Breast epithelium (tissue), 4 donors: Measurements from ENCODE around the gene CMTM5. TPM values are rescaled to one million over a fixed set of nuclear protein-coding genes. Genes with fewer than 3 reads are reported as not detected.
"Not testable (repeated sequence)": the region's sequence is repeated elsewhere in the genome, so short reads cannot be mapped to it uniquely, and the experiment has no call there.

Experiments used
- DNase-seq, 2 donors: peaks; one replicate each; pipeline ENCODE4 v3.0.0-alpha.2; 2019; ENCODE audit warnings: low spot score in 2 of 2
- H3K27ac ChIP-seq, 2 donors: fragments of 200-600 bp; sonication (generic) in 1 of 2; one replicate each; pipeline ENCODE4 v1.5.1; 2016 to 2019; ENCODE audit warnings: mild to moderate bottlenecking in 1 of 2
- H3K27me3 ChIP-seq, 2 donors: fragments of 200-600 bp; sonication (generic) in 1 of 2; one replicate each; pipeline versions ENCODE4 v1.5.1 to v1.6.0; 2017 to 2019; ENCODE audit warnings: control low read depth in 1 of 2, mild to moderate bottlenecking in 1 of 2
- H3K36me3 ChIP-seq: fragments of 200-600 bp; one replicate; pipeline ENCODE4 v1.5.1; 2019
- H3K4me1 ChIP-seq, 2 donors: fragments of 200-600 bp; sonication (generic); one replicate each; pipeline ENCODE4 v1.5.1; 2016 to 2019; ENCODE audit warnings: control low read depth in 1 of 2
- H3K4me3 ChIP-seq, 3 donors: fragments of 200-600 bp; sonication (generic); 1 replicate in 2 of 3; 2 replicates in 1 of 3; pipeline ENCODE4 v1.5.1; 2016 to 2019; ENCODE audit warnings: mild to moderate bottlenecking in 3 of 3, moderate library complexity in 2 of 3
- H3K9me3 ChIP-seq, 2 donors: fragments of 200-600 bp; sonication (generic) in 1 of 2; one replicate each; pipeline ENCODE4 v1.5.1; 2016 to 2019; ENCODE audit warnings: control low read depth in 1 of 2
- POLR2A ChIP-seq: fragments of 450-650 bp; IDR thresholded peaks from one replicate; pipeline ENCODE4 v1.6.1; 2016; ENCODE audit warnings: antibody characterized with exemption, mild to moderate bottlenecking, moderate library complexity
- POLR2AphosphoS5 ChIP-seq, 3 donors: sonication (generic); formaldehyde crosslinking; IDR thresholded peaks; one replicate each; pipeline ENCODE4 v1.6.1; 2017; ENCODE audit warnings: antibody characterized with exemption in 3 of 3
- intact Hi-C: fragments of 100-400 bp; cut with DNase I; formaldehyde crosslinking; loops from one replicate; pipeline ENCODE4 v1.15.1; 2023; ENCODE audit warnings: low total_unique reads
- total RNA-seq, 3 donors: library from RNA; depleted of rRNA; stranded (reverse); fragments of >200 nt; gene quantifications; one replicate each; pipeline ENCODE4 v1.1.0, GENCODE V29; 2016
- TF ChIP-seq, protein P1 (sequence below), 3 donors: fragments of 450-650 bp; IDR thresholded peaks; one replicate each; pipeline ENCODE4 v1.5.1; 2016 to 2017; ENCODE audit warnings: antibody characterized with exemption in 3 of 3, mild to moderate bottlenecking in 3 of 3, moderate library complexity in 3 of 3

CMTM5 gene
- total RNA-seq, 3 donors from 2014 or later: 0.64 to 0.88 TPM; not detected in 1

DNA sequence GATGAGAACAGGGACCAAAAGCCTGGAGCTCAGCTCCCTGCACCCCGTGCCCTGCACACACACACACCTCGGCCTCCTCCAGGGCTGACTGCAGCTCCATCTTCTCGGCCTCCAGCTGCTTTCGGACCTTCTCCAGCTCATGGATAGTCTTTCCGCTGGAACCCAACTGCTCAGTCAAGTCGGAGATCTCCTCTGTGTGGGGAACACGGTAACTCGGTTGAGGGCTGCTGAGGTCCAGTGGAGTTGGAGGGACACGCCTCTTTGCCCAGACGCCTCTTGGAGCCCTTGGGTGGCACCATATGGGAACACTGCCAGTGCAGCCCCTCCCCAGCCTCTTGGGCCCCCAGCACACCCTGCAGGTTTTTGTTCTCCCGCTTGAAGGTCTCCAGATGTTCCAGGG lies 40.0 kb downstream of the CMTM5 start:
- Histone ChIP-seq H3K27me3 (no peaks in the 10 kb centered on the region), H3K36me3 (no peaks in the 10 kb centered on the region), H3K9me3 (no peaks in the 10 kb centered on the region), H3K27ac (no peak overlapping the region), H3K4me3 (no peak overlapping the region), H3K4me1 (no peaks in the 10 kb centered on the region)
- no peak for DNase-seq
- TF ChIP-seq POLR2A (no peak), POLR2AphosphoS5 (IDR thresholded peaks at IDR 0.05) (no peak)
- TF ChIP-seq, protein P1, sequence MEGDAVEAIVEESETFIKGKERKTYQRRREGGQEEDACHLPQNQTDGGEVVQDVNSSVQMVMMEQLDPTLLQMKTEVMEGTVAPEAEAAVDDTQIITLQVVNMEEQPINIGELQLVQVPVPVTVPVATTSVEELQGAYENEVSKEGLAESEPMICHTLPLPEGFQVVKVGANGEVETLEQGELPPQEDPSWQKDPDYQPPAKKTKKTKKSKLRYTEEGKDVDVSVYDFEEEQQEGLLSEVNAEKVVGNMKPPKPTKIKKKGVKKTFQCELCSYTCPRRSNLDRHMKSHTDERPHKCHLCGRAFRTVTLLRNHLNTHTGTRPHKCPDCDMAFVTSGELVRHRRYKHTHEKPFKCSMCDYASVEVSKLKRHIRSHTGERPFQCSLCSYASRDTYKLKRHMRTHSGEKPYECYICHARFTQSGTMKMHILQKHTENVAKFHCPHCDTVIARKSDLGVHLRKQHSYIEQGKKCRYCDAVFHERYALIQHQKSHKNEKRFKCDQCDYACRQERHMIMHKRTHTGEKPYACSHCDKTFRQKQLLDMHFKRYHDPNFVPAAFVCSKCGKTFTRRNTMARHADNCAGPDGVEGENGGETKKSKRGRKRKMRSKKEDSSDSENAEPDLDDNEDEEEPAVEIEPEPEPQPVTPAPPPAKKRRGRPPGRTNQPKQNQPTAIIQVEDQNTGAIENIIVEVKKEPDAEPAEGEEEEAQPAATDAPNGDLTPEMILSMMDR (IDR thresholded peaks at IDR 0.05): no peak
- intact Hi-C loops: no loop called here

DNA sequence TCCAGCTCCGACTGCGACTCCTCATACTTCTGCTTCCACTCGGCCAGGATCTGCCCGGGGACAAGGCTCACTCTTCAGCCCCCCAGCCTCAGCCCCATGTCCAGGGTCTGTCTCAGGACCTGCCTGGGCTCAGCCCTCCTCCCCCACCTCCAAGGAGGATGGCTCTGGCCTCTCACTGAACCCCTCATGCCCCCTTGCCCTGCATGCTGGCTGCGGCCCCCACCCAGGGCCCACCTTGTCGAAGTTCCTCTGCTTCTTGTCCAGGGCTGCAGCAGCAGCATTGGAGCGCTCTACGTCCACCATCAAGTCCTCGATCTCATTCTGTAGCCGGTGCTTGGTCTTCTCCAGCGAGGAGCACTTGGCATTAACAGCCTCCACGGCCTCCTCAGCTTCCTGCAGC lies 40.4 kb downstream of the CMTM5 start:
- H3K4me3 ChIP-seq, H3K27me3 ChIP-seq, H3K36me3 ChIP-seq, DNase-seq, intact Hi-C loops, H3K27ac ChIP-seq, H3K9me3 ChIP-seq, H3K4me1 ChIP-seq: not testable (repeated sequence)

DNA sequence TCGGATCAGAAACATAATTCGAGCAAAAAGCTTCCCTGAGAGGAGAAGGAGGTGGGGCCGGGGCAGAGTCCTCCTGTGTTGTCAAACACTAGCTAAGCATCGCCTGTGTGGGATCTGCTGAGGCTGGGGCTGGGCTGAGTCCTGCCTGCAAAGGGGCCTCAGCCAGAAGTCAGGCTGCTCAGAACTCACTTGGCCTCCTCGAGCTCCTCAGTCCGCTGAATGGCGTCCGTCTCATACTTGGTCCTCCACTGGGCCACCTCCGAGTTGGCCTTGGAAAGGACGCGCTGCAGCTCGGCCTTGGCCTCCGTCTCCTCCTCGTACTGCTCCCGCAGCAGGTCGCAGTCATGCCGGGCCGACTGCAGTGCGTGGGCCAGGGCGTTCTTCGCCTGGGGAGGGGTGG lies 41.2 kb downstream of the CMTM5 start:
- Histone ChIP-seq H3K27me3 (no peaks in the 10 kb centered on the region), H3K27ac (no peak overlapping the region), H3K4me3 (no peak overlapping the region), H3K9me3 (no peaks in the 10 kb centered on the region), H3K36me3 (no peaks in the 10 kb centered on the region), H3K4me1 (no peaks in the 10 kb centered on the region)
- intact Hi-C loops: no loop called here
- TF ChIP-seq, protein P1 (IDR thresholded peaks at IDR 0.05): no peak
- TF ChIP-seq POLR2AphosphoS5 (IDR thresholded peaks at IDR 0.05): no peak
- no peak for TF ChIP-seq POLR2A
- no peak for DNase-seq

DNA sequence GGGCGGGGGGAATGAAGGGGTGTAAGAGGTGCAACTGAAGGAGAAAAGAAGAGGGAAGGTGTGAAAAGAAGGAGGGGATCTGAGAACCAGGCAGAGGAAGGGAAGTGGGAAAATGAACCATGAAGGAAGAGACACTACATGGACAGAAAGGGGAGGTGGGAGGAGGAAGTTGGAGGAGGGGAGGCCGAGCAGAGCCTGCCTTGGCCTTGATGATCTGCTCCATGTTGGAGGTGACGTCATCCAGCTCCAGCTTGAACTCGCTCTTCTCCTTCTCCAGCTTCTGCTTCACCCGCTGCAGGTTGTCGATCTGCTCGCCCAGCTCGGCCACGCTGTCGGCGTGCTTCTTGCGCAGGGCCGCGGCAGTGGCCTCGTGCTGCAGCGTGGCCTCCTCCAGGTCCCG lies 42.8 kb downstream of the CMTM5 start:
- H3K4me3 ChIP-seq, H3K27me3 ChIP-seq, H3K4me1 ChIP-seq, intact Hi-C loops, H3K36me3 ChIP-seq, H3K9me3 ChIP-seq, DNase-seq, H3K27ac ChIP-seq: not testable (repeated sequence)

DNA sequence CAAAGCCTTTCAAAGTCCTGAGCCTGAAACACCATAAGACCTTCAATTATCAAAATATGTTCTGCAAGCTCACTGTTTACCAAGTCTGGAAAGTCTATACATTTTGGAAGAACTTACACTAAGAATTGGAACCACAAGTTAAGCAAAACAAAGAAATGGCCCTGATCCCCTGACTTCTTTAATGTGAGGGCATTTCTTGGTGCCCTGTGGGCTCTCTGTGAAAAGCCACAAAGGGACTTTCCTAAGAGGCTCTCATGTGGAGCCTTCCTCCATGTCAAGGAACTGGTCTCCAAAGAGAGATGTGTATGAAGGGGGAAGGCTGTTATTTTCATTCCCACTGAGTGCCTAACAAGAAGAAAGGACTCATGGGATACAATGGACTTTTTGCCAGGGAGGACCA lies 44.7 kb downstream of the CMTM5 start:
- TF ChIP-seq POLR2A (no peak), POLR2AphosphoS5 (IDR thresholded peaks at IDR 0.05) (no peak)
- TF ChIP-seq, protein P1 (IDR thresholded peaks at IDR 0.05): no peak
- no peaks in the 10 kb centered on the region for H3K27me3 ChIP-seq
- no peaks in the 10 kb centered on the region for H3K36me3 ChIP-seq
- no peaks in the 10 kb centered on the region for H3K9me3 ChIP-seq
- H3K4me1 ChIP-seq: no peaks in the 10 kb centered on the region
- H3K4me3 ChIP-seq: no peak overlapping the region
- H3K27ac ChIP-seq: no peak overlapping the region
- no peak for DNase-seq
- intact Hi-C loops: no loop called here

DNA sequence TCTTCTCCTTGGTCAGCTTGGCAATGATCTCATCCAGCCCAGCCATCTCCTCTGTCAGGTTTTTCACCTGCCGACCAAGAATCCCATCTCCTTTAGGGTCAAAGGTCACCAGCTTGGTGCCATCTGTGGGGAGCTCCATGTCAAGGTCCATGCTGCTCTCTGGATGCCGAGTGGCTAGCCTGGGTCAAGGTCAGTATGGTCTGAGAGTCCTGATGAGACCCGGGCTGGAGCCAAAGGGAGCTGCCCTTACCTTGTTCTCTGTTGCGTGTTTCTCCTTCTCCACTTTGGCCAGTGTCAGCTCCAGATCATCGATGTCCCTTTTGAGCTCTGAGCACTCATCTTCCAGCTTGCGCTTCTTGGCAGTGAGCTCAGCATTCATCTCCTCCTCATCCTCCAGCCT lies 46.8 kb downstream of the CMTM5 start:
- Histone ChIP-seq H3K27me3 (no peaks in the 10 kb centered on the region), H3K36me3 (no peaks in the 10 kb centered on the region), H3K9me3 (no peaks in the 10 kb centered on the region), H3K27ac (no peak overlapping the region), H3K4me3 (no peak overlapping the region), H3K4me1 (no peaks in the 10 kb centered on the region)
- no peak for DNase-seq
- TF ChIP-seq POLR2A: no peak
- no peak for TF ChIP-seq POLR2AphosphoS5 (IDR thresholded peaks at IDR 0.05)
- TF ChIP-seq, protein P1 (IDR thresholded peaks at IDR 0.05): no peak
- intact Hi-C loops: no loop called here
